KBM-7 (cell line): ENCODE results near the gene TMEM225B.
"Not testable (repeated sequence)": the region's sequence is repeated elsewhere in the genome, so short reads cannot be mapped to it uniquely, and the experiment has no call there.

Experiments
- DNase-seq: peaks from one replicate; pipeline ENCODE4 v3.0.0-alpha.2; 2015
- in situ Hi-C: fragments of 300-500 bp; cut with MboI; formaldehyde crosslinking; loops from 2 replicates; pipeline ENCODE4 v1.14.3; 2020; ENCODE audit warnings: low sequenced_read_pairs, low pct_unique_long_range_greater_than_20kb, mixed read lengths

The TMEM225B gene

DNA sequence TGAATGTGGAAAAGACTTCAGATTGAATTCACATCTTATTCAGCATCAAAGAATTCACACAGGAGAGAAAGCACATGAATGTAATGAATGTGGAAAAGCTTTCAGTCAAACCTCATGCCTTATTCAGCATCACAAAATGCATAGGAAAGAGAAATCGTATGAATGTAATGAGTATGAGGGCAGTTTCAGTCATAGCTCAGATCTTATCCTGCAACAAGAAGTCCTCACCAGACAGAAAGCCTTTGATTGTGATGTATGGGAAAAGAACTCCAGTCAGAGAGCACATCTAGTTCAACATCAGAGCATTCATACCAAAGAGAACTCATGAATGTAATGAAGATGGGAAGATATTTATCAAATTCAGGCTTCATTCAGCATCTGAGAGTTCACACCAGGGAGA is 24.8 kb upstream of the TMEM225B start:
- in situ Hi-C loops, result no loop called here
- no peak for DNase-seq

- DNase-seq, result no peak
- in situ Hi-C loops, result no loop called here
Measured at GRCh38 chr7:99576251-99576650, 21.8 kb upstream of the TMEM225B start.

DNA sequence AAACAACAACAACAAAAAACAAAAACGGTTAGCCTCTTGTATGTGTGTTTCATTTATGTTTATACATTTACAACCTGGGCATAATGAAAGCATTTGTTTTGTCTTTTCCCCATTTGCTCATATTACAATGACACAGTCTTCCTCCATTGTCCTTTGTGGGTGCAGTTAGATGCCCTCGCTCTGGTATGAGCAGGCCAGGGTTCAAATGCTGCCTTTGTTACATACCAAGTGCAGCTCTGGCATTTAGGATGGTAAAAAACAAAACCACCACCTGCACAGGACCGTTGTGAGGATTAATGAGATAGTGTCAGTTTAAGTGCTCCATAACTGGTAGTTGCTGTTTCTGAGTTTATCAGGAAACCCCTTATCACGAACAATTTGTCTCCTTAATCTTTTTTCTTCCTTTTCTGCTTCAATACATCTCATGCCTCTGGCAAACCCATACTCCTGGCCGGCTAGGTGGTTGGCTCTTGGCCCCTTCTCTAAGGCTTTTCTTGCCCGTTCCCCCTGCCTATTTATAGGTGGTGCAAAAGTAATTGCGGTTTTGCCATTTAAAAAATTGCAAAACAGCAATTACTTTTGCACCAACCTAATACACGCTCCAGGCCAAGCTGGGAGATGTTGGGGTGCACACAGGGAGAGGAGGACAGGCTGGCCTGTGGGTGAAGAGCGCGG is 18.6 kb upstream of the TMEM225B start:
- in situ Hi-C loops, result no loop called here
- DNase-seq, result no peak

- in situ Hi-C loops, result no loop called here
- DNase-seq, result no peak
Measured at GRCh38 chr7:99579956-99580777, 17.9 kb upstream of the TMEM225B start.

- in situ Hi-C loops, DNase-seq: not testable (repeated sequence)
Measured at GRCh38 chr7:99580778-99581332, 17.2 kb upstream of the TMEM225B start.

DNA sequence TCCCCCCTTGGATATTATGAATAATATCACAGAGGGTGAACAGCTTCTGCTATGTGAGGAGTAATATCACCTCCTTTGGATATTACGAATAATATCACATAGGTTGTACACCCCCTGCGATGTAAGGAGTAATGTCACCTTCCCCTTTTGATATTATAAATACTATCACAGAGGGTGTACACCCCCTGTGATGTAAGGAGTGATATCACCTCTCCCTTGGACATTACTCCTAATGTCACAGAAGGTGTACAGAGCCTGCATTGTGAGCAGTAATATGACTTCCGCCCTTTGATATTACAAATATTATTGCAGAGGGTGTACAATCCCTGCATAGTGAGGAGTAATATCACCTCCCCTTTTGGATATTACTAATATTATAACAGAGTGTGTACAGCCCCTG is 9.2 kb upstream of the TMEM225B start:
- DNase-seq, result no peak
- in situ Hi-C loops, result no loop called here

DNA sequence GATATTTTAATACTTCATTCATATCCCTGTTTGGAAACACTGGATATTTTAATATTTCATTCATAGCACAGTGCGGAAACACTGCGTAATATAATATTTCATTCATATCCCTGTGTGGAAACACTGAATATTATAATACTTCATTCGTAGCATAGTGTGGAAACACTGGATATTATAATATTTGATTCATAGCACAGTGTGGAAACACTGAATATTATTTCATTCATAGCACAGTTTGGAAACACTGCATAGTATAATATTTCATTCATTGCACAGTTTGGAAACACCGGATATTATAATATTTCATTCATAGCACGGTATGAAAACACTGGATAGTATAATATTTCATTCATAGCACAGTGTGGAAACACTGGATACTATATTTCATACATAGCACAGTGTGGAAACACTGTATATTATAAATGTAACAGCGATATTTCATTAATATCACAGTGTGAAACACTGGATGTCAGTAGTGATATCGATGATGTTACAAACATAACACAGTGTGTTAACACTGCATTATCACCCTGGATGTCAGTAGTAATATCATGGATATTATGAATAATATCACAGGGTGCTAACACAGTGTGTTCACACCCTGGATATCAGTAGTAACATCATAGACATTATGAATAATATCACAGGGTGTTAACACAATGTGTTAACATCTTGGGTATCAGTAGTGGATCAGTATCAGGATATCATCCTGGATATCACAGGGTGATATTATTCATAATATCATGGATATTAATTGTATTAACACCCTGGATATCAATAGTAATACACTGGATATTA is 2.9 kb upstream of the TMEM225B start:
- DNase-seq, result no peak

GRCh38 chr7:99596408-99596955 is 1.6 kb upstream of the TMEM225B start:
- no peak for DNase-seq
- in situ Hi-C loops, result no loop called here

More for the DNA sequence above, 2.9 kb upstream of the TMEM225B start:
- in situ Hi-C loops, result no loop called here

DNA sequence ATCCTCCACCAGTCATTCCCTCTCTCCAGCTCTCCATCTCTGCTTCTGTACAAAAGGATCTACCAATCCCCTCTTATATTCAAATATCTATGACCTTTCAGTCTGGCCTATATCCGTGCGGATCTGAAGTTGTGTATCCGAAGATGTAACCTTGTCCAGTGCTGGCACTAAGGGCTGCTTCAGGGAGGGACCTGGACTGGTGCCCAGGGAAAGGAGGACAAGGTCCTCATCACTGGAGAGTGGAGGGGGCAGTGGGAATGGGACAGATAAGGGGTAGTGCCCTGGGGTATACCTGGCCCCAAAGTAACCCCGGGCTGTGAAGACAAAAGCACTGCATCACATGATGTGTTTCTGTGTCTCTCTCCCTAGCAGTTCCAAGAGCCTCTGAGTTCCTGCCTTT is 1.8 kb downstream of the TMEM225B start:
- in situ Hi-C loops, result no loop called here
- no peak for DNase-seq

DNA sequence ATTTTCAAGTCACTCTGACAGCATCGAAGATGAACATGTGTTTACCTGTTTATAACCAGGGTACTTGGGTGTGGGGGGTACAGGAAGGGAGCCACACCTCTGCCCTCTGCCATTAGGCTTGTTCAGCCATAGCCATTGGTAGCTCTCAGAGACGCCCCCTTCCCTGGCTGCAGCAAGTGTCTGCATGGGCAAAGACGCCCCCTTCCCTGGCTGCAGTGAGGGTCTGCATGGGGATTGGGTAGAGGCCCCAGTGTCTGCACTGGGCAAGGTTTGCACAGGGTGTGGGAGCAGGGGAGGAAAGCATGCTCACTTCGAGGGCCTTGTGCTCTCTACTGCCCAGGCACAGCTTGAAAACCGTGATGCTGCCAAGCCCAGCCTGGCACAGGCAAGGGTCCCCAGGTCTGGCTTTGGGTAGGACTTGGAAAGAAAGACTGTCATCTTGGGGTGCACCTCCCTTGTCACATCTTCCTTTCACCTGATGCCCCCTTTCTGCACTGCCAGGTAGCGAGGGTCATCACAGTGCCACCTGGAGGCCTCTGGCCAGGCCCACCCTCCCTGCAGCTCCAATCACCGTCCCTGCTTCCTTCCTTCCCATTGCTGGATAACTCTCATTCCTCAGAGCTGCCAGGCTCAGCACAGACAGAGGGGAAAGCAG is 3.7 kb downstream of the TMEM225B start:
- DNase-seq, result no peak
- in situ Hi-C loops, result no loop called here

- DNase-seq, result no peak
- in situ Hi-C loops, result no loop called here
Measured at GRCh38 chr7:99605527-99605926, 7.5 kb downstream of the TMEM225B start.

DNA sequence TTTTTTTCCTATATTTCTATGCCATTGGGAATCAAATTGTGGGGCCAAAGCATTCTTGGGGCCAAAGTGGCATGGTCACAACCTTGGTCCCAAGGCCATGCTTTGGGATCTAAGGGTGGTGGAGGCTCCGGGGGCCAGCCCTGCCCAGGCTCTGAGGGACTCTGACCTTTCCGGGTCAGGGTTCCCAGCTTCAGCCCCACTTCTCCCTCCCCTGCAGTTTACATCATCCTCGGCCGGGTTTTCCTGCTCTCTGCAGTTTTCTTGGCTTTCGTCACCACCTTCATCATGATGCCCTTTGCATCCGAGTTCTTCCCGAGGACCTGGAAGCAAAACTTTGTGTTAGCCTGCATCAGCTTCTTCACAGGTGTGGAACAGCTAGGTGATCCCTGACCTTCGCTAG is 8.5 kb downstream of the TMEM225B start:
- in situ Hi-C loops, result no loop called here

GRCh38 chr7:99607548-99607947 is 9.5 kb downstream of the TMEM225B start:
- in situ Hi-C loops, result no loop called here
- no peak for DNase-seq

More for the DNA sequence above, 8.5 kb downstream of the TMEM225B start:
- no peak for DNase-seq

DNA sequence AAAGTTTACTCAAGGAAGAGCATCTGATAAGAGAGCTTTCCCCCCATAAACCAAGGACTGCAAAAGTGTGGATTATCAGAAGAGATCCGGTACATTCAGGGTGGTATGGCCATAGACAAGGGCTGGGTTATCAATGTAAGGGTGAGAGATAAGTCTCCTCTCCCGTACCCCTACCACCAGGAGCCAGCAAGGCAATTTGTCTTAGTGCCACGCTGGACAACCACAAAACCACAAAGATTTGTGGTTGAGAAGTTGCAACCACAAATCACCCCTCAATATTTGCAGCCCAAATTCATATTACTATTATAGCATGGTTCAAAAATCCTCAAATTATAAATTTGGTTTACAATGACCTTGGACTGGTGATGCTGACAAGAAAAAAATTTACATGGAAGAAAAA is 16.4 kb downstream of the TMEM225B start:
- no peak for DNase-seq
- in situ Hi-C loops, result no loop called here

- DNase-seq, result no peak
- in situ Hi-C loops, result no loop called here
Measured at GRCh38 chr7:99615989-99616358, 17.9 kb downstream of the TMEM225B start.

GRCh38 chr7:99616359-99617191 is 18.5 kb downstream of the TMEM225B start, which contains the start of gene ZSCAN25:
TSS of gene ZSCAN25 (plus strand) at chr7:99616946. CDS start at chr7:99619607, 2,661 bp downstream.
- peak; percentile 95 for DNase-seq
- in situ Hi-C loops, result no loop called here

GRCh38 chr7:99617192-99617781 is 19.2 kb downstream of the TMEM225B start:
- no peak for DNase-seq
- in situ Hi-C loops, result no loop called here

GRCh38 chr7:99618726-99619125 is 20.7 kb downstream of the TMEM225B start:
- in situ Hi-C loops, result no loop called here

More at GRCh38 chr7:99618726-99619125, 20.7 kb downstream of the TMEM225B start:
- no peak for DNase-seq
